ENCODE results near the gene NCEH1.
"Not testable (repeated sequence)": the region's sequence is repeated elsewhere in the genome, so short reads cannot be mapped to it uniquely, and the experiment has no call there.

Gene NCEH1

DNA sequence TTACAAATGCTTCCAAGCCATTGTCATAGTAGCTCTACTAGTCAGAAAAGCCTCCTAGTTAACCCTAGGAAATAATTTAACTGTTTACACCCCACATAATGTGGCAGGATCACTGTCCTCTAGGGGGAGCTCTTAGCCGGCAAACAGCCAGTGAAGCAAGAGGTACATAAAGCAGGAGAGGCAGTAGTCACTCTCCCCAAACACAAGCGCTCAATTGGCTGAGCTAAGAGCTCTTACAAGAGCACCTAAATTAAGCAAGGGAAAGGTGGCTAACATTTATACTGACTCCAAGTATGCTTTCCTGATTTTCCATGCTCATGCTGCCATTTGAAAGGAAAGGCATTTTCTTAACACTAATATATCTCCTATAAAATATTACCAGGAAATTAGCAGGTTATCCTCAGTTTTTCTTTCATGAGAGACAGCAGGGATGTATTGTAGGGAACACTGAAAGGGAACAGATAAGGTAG is 37.6 kb downstream of the NCEH1 start:
- FAIRE-seq, result no peak

DNA sequence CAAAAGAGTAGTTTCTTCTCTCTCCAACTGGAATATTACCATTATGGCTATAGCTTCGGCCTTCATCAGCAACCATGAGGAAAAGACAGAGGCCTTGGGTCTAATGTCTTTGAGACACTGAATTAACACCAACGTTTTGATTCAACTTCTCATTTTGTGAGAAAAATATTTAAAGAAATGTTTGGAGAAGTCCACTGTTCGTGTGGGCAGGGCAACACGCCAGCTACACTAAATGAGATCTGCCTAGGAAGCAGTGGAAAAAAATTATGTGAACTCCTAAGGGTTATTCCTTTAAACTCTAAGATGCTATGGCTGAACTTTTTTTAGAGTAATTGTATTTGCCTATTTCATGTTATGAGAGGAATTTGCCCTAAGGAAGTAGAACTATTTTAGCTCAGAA is 41.8 kb downstream of the NCEH1 start:
- no peak for FAIRE-seq

DNA sequence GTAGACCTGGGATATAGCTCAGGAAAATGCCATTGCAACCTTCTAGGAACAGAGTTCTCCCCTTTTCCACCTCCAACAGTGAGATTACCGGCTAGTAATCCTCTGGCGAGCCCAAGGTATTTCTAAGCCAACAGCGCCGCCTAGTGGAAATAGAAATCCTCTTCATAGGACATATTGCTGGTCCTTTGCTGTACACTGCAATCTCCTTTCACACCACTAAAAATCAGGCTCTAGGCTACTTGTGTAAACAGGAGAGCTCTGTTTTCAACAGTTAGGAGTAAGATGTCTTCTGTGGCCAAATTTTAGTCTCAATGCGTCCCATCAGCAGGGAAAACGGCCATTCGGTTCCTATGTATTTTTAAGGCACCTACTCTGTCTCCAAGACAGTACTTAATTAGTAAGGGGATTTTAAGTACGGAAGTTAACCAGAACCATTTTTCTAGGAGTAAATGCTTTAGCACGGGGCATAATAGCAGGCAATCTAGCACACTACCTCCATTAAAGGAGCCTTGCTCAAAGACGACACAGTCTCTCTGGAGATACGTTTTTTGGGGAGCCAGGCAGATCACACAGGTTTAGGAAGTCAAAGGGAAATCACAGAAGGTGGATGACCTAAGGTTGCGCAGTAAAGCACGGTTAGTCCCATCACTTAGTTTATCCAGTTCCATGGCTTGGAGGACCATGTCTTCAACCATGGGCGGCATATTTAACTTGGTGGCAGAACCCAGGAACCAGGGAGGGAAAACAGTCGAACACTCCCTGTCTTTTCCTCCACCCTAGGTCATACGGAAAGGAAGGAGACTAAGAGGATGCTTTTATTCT is 43.8 kb downstream of the NCEH1 start:
- FAIRE-seq, result no peak

DNA sequence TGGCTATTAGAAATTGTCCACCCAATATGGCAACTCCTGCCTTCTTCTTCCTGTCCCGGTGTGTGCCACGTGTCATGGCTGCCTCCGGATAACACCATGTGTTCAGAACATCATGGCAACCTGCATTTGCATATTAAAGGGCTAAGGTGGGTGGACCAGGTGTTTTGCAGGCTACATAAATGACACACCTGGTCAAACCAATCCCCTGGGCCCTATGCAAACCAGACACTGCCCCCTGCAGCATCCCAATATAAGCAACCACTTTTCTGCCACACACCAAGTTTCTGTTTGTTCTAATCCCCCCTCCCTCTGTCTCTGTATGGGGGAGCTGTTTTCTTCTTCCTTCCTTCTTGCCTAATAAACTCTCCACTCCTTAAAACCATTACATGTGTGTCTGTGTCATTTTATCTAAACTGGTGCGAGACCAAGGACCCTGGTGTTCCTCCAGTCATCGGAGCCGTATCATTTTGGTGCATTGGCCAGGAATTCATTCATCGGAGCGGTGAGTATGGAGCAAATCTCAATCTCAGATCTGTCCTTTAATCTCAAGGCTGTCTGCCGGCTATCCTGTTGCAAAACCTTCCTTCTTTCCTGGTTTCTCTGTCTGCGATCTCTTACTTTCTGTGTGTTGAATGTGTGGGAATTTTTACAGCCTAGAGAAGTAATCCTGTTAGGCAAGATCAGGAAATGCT is 44.5 kb downstream of the NCEH1 start:
- no peak for FAIRE-seq

DNA sequence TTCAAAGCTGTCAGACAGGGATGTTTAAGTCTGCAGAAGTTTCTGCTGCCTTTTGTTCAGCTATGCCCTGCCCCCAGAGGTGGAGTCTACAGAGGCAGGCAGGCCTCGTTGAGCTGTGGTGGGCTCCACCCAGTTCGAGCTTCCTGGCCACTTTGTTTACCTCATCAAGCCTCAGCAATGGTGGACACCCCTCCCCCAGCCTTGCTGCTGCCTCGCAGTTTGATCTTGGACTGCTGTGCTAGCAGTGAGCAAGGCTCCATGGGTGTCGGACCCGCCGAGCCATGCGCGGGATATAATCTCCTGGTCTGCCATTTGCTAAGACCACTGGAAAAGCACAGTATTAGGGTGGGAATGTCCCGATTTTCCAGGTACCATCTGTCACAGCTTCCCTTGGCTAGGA is 45.4 kb downstream of the NCEH1 start:
- FAIRE-seq, result not testable (repeated sequence)

DNA sequence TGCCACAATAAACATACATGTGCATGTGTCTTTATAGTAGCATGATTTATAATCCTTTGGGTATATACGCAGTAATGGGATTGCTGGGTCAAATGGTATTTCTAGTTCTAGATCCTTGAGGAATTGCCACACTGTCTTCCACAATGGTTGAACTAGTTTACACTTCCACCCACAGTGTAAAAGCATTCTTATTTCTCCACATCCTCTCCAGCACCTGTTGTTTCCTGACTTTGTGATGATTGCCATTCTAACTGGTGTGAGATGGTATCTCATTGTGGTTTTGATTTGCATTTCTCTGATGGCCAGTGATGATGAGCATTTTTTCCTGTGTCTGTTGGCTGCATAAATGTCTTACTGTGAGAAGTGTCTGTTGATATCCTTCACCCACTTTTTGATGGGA is 50.4 kb downstream of the NCEH1 start:
- not testable (repeated sequence) for FAIRE-seq

DNA sequence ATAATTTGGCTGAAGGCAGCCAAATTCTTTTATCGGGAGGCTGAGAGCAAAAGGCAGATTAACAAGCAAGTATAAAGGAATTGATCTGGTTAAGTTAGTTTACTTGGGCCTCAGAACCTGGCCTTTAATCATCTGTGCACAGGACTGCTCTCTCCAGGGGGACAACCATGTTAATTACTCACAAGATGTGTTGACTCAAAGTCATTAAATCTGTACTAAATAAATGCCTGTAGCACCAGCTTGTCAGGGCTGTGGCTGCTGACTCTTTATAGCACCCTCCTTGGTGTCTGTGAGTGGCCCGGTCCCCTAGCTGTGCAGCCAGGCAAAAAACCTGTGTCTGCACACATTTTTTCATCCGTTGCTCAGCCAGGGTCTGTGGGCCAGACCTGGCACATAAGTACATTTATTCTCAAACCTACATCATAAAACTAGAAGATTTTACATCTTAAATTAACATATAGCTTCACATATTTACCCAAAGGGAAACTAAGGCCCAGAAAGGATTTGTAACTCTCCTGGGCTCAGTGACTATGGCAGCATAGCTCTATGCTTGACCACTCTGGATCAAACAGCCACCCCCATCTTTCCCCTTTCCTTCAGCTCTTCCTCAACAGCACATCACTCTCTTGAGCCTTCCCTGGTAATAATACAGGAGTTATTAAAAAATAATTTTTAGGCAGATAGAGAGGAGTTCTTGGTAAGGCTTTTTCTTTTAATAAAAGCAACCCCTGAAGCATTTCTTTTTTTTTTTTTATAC is 51.4 kb downstream of the NCEH1 start:
- FAIRE-seq, result no peak

DNA sequence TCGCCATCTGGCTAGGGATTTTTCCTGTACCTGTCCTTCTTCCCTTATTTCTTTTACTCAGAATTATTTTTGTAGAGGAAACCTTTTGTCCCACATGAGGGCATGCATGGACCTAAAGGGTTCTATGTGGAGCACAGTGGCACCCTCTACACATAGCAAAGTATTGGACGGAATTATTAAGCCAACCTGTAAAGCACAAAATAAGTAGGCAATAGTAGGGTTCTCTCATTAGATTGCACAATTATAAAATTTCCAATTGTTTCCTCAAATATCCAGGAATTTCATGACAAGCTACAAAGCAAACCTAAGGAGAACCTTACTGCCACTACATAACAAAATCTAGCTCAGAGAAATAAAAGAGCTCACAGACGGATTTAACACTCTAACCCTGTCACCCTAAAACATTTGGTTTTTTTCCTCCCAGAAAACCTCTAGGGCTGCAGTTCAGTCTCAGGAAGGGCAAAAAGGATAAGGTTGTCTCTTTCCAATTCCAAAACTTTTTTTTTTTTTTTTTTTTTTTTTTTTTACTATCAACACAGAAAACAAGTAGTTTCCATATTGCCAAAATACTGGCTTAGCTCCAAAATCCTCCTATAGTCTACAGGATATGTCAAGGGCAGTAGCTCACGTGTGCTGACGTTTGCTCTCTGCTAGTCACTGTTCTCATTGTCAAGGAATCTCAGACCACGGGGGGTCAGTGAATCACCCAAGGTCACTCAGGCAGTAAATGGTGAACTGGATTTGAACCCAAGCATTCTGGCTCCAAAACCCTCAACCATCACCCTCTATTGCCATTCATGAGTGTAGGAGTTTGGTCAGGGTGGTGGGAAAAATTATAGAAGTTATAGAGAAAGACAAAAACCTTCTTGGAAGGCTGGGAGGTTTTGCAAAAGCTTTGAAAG is 52.3 kb downstream of the NCEH1 start:
- FAIRE-seq, result no peak

DNA sequence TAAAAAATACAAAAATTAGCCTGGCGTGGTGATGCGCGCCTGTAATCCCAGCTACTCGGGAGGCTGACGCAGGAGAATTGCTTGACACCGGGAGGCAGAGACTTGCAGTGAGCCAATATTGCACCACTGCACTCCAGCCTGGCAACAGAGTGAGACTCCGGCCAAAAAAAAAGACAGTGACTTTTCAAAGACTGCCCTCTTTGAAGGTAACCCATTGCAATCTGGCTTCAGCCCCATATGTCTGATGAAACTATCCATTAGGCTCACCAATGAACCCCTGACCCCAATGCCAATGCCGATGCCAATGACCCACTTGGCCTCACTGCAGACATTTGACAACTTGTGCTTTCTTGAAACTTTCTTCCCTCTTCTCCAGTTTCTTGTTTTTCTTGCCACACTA is 54.3 kb downstream of the NCEH1 start:
- FAIRE-seq, result no peak

DNA sequence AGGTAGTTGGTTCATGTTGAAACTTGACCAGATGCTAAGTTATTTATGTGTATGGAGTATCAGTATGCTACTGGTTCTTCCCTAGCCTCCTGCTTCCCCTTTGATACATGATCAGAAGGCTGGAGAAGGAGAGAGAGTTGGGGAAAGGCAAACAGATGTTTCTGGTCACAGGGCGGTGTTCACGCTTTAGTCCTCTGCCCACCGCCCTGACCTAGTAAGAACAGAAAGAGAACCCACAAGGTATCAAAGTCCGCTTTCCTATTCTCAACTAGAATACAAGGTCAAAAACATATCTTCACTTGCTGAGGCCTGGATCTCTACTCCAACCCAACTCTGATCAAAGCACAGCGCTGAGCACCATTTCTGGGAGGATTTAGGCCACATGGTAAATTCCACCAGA is 55.5 kb downstream of the NCEH1 start:
- FAIRE-seq, result no peak

DNA sequence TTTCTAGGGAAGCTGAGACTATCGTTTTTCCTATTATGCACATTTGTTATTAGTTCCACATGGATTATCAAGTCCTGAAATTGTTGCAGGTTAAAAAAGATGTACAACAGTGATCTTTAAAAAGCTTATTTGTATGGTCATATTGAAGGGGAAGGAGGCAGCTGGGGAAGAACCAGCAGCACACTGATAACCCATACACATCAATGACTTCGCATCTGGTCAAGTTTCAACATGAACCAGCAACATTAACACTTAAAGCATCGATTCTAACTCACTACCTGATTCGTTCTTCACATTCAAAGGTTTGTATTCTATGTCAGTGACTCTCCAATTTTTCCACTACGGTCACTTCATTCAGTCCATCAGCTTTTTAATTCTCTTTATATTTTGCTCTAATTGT is 56.4 kb downstream of the NCEH1 start:
- no peak for FAIRE-seq

DNA sequence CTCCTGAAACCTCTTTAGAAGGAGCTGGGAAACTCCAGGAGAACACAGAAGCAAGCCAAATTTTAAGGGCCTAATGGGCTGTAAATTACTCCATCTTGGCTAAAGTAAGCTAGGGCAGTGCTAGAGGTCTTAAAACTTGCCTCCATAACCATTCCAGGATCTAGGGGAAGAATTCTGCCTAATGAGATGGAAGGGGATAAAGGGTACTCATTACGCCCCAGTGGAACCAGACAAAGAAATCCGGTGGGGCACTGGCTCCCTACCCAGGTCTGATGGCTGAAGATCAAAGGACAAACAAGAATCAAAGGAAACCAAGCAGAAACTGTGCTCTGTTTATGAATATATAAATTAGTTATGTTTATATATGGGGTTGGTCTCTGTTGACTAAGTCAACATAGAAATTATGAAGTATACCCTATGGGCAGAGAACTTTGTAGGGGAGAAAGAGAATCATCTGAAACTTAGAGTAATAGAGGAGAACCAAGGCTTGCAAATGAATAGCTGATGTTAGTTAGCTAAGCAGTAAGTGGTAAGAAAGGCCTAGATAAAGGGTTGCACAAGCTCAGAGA is 57.8 kb downstream of the NCEH1 start:
- no peak for FAIRE-seq

DNA sequence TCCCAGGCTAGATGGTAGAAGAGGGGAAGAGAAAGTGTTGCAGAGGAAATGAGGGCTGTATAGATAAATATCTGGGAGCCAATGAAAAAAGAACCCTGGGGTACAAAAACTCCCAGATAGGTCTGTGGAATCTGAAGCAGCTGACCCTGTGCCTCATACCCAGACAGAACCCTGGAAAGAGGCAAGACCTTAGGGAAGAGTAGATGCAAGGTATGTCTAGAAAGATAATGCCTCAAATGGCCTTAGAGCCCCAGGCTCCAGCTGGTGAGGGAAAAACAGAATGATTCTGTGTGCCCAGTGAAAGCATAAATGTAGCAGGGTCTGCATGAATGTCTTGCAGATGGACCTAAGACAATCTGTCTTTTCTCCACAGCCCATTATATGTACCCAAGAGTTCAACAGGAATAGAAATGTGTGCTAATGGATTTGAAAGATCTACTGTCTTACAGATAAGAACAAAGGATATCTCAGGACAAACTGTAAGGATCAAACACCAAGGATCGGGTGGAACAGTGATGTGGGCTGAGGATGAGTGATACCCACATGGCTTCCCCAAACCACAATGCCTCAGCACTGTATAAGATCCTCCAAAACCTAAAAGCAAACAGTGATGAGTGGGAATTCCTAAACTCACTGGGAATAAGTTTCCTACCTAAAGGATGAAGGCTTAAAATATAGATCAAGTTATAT is 58.8 kb downstream of the NCEH1 start:
- no peak for FAIRE-seq

DNA sequence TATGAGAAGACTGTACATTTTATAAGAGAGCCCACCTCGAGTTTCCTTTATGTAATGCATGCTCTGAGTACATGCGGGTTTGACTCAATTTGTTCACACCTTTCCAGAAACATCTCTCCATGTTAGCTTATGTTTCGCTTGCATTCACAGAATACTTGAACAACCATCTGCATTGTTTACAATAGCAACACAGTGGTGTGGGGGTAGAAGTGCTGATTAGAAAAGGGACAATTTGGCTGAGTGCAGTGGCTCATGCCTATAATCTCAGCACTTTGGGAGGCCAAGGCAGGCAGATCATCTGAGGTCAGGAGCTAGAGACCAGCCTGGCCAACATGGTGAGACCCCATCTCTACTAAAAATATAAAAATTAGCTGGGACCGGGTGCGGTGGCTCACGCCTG is 60.9 kb downstream of the NCEH1 start:
- FAIRE-seq, result no peak

DNA sequence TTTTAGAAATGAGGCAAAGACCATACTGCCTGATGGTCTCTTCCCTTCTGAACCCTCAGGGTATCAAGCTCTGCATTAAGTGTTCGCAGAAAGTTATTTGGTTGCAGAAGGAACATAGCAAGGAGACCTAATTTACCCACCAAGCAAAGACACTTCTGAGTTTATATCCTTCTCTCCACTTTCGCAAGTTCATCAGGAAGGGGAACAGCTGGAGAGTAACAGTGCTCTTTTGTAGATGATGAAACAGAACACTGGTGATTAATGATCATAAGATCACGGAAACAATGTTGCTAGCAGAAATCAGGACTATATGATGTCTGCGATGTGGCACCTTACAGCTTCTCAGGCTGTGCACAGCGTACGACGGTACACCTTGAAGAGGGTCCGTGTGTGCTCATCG is 62.1 kb downstream of the NCEH1 start:
- FAIRE-seq, result no peak

DNA sequence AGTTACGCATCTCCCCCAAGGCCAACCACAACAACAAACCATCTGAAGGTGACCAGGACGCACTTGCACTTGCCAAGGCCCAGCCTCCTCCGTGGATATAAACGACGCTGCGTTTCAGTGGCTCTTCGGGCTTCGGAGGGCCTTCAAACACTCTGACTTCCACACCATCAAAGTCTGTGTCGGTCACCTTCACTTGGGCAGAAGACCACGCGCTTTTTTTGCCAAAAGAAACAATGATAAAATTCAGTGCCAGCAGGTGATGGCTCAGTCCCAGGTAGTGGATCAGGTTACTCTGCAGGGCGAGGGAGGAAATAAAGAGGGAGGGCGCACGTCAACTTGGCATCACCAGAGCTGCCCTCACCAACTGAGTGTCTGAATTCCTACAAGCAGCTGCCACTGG is 63.0 kb downstream of the NCEH1 start:
- FAIRE-seq, result no peak

DNA sequence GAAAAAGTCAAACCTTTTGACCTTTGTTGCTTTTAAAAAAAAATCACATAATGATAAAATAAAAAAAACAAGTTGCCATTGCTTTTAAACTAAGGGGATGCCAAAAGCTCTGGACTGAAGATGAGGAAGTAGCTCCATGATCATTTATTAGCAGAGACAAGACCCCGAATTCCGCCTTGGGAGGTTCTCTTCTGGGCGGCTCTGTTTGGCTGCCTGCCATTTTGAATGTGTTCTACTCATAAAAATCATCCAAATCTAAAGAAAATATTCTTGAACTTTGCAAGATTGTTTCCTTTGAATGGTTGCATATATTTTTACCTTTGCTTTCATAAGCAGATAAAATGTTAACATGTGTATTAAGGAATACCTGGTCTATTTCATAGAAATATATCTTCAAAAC is 63.8 kb downstream of the NCEH1 start:
- FAIRE-seq, result no peak

DNA sequence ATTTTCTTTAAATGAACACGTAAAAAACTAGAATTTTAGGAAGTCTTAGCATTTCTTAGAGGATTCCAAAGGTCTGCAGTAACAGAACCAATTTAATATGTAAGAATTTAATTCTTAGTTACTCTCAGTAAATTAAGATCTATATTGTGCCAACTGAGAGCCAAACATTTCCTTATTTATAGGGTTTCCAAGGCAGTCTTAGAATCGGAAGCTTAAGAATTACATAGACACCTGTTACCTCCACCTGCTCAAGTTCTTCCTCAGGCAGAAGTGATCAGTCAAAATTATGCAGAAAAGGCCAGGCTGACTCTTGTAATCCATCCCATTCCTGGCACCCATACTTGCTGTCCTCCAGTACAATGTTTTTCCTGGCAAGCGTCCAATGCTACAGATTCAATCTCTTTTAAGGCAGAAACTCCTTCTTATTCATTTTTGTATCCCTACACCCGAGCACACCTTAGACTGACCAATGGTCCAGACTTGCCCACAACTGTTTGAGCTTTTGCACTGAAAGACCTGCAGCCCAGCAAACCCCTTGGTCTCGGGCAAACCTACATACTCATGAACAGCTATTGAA is 64.3 kb downstream of the NCEH1 start:
- no peak for FAIRE-seq

DNA sequence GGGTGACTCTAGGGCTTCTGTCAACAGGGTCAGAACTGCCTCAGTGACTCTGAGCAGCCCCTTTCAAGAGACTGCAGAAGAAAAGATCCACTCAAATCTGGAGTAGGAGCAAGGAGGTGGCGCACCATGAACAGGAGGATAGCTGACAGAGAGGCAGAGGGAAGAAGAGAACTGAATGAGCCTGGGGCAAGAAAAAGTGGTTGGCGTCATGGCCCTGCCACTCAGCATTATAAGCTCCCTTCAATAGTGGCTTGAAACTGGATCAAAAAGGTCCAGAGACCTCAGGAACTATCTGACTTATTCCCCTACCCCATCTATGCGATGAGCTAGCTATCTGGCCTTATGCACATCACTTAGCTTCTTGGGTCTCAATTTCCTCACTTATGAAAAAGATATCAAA is 66.6 kb downstream of the NCEH1 start:
- no peak for FAIRE-seq

DNA sequence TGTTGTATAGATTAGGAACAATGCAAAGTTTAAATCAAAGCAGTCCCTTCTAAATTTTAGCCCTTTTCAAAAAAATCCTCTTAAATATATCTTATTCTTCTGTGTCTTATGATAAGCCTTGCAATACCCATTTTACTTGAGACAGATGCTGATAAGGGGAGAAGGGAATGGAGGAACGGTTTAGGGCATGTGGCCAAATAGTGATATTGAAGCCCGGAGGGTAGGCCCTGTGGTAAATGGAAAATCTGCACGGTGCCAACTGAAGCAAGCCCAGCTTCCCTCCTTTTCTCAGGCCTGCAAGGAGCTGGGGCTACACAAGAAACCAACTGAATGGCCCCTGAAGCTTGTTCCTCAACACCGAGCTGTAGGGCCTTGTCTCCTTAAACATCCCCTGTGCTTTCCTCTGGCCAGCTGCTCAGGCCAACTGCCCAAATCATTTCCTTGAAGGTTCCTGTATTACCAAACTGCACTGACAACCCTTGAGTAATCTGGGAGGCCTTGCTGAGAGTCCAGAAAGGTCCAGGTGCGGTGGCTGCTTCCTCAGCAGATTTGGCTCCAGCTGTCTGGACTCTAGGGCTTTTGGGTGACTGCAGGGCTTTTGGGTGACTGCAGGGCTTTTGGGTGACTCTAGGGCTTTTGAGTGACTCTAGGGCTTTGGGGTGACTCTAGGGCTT is 67.2 kb downstream of the NCEH1 start:
- no peak for FAIRE-seq

DNA sequence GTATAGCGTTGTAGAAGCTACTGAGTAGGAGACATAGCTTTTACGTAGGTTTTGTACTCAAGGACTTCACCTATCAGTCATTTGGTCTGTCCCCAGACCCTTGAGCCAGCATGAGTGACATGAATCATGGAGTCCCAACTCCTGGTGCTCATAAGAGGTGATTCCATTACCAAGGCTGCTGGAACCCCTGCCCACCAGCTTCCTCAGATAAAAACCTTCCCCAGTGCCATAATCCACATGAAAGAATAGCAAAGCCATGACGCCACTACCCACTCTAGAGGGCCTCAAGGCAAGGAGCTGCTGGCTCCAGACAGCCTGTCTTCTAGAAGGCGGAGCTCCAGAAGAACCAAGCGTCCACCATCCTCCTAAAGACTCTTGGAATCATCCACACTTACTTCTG is 69.6 kb downstream of the NCEH1 start:
- no peak for FAIRE-seq

Measured in colon (tissue), 2 donors.